Measurements from ENCODE around the gene CLTCL1.

CLTCL1 gene

DNA sequence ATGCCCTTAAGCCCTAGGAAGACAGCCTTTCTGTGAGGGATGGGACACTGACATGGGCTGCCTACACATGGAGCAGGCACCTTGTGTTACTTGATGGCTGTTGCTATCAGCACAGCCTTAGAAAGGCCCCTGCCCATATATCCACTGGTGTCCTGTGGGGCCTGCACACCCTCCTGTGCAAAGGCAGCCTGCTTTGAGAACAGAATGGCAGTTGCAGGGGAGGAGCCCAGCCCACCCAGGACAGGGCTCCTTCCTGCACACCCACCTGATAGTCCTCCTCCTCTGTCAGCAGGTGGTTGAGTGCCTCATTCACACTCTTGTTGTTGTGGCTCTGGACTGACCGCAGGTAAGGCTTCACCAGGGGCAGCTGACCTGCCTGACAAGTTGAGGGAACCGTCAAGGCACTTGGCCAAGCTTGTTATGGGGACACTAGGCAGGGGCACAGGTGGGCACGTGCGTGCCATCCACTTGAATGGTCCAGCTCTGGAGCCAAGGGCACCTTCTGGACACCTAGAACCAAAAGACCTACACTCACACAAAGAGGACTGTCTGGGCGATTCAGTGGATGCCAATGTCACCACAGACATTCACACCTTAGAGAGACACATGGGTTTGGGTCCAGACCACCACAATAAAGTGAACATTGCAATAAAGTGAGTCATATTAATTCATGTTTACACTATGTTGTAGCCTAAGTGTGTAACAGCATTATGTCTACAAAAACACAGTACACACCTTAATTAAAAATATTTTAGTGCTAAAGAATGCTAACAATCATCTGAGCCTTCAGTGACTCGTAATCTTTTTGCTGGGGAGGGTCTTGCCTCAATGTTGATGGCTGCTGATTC, 103.6 kb downstream of the CLTCL1 start:
- Histone ChIP-seq H3K79me2 (no peaks in the 10 kb centered on the region), H3K4me3 (ENCODE audit: low read depth, low read length) (no peak overlapping the region), H3K4me2 (ENCODE audit: low read length) (no peak overlapping the region), H2AFZ (no peak overlapping the region), H3K27me3 (ENCODE audit: control insufficient read depth, insufficient read depth, low read length) (no peaks in the 10 kb centered on the region), H3K4me1 (no peaks in the 10 kb centered on the region), H3K36me3 (ENCODE audit: control insufficient read depth, insufficient read depth, low read length) (no peaks in the 10 kb centered on the region), H3K27ac (no peak overlapping the region), H3K9ac (no peak overlapping the region), H3K9me3 (ENCODE audit: control insufficient read depth, low read length) (no peaks in the 10 kb centered on the region)
- TF ChIP-seq, protein P1, sequence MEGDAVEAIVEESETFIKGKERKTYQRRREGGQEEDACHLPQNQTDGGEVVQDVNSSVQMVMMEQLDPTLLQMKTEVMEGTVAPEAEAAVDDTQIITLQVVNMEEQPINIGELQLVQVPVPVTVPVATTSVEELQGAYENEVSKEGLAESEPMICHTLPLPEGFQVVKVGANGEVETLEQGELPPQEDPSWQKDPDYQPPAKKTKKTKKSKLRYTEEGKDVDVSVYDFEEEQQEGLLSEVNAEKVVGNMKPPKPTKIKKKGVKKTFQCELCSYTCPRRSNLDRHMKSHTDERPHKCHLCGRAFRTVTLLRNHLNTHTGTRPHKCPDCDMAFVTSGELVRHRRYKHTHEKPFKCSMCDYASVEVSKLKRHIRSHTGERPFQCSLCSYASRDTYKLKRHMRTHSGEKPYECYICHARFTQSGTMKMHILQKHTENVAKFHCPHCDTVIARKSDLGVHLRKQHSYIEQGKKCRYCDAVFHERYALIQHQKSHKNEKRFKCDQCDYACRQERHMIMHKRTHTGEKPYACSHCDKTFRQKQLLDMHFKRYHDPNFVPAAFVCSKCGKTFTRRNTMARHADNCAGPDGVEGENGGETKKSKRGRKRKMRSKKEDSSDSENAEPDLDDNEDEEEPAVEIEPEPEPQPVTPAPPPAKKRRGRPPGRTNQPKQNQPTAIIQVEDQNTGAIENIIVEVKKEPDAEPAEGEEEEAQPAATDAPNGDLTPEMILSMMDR (IDR thresholded peaks at IDR 0.05) = no peak

DNA sequence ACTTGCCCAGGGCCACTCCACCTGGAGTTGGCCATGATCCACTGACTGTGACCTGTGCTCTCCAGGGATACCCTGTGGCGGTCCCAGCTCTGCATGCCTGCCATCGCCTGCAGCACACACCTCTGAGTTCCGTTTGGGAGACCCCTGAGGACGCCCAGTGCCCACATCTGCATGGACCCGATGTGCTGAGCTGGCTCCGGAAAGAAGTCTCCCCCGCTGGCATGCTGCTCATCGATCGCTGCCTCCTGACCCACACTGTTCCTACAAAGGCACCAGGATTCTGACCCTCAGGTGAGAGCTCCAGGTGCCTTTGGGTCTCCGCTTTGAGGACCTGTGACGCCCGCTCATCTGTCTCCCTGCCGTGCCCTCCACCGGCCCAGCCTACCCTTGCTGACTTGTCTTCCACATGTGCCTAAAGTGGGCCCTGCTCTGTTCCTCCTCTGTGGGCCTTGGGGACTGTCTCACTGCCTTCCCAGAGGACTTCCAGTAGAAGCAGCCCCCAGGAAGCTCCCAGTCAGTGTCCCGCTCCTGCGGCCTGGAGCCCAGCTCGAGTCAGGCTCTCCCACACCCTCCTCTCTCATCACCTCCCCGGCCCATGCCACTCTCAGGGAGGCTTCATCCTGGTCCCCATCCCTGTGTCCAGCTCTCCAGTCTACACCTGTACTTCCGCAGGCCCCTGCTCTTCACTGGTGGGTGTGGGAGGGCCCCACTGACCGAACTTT, 107.1 kb downstream of the CLTCL1 start:
- Histone ChIP-seq H3K4me1 (no peaks in the 10 kb centered on the region), H3K4me3 (ENCODE audit: low read depth, low read length) (no peak overlapping the region), H3K27me3 (ENCODE audit: control insufficient read depth, insufficient read depth, low read length) (no peaks in the 10 kb centered on the region), H3K4me2 (ENCODE audit: low read length) (no peak overlapping the region), H3K27ac (no peak overlapping the region), H3K36me3 (ENCODE audit: control insufficient read depth, insufficient read depth, low read length) (no peaks in the 10 kb centered on the region), H3K9ac (no peak overlapping the region), H3K9me3 (ENCODE audit: control insufficient read depth, low read length) (no peaks in the 10 kb centered on the region), H3K79me2 (no peaks in the 10 kb centered on the region), H2AFZ (no peak overlapping the region)
- TF ChIP-seq, protein P1 (IDR thresholded peaks at IDR 0.05) = no peak

DNA sequence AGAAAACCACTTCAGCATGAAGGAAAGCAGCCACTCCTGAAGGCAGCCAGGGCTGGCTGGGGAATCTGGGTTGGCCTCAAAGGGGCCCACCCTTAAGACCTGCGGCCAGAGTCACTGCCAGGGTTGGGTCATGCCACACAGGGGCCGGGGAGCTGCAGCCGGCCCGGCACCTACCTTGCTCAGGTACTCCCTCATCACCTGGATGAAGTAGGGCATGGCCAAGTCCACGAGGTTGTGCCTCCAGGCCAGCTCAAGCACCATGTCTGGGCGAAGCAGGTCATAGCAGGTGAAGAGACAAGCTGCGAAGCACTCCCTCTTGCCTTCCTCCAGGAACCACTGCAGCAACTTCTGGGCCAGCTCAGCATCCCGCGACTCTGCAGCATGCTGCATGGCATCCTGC, 108.3 kb downstream of the CLTCL1 start:
- no peak overlapping the region for H3K27ac ChIP-seq
- H2AFZ ChIP-seq = no peak overlapping the region
- no peaks in the 10 kb centered on the region for H3K36me3 ChIP-seq (ENCODE audit: control insufficient read depth, insufficient read depth, low read length)
- no peaks in the 10 kb centered on the region for H3K79me2 ChIP-seq
- H3K9me3 ChIP-seq (ENCODE audit: control insufficient read depth, low read length) = no peaks in the 10 kb centered on the region
- H3K27me3 ChIP-seq (ENCODE audit: control insufficient read depth, insufficient read depth, low read length) = no peaks in the 10 kb centered on the region
- TF ChIP-seq, protein P1 (IDR thresholded peaks at IDR 0.05) = no peak
- no peak overlapping the region for H3K9ac ChIP-seq
- no peaks in the 10 kb centered on the region for H3K4me1 ChIP-seq
- H3K4me2 ChIP-seq (ENCODE audit: low read length) = no peak overlapping the region
- no peak overlapping the region for H3K4me3 ChIP-seq (ENCODE audit: low read depth, low read length)

DNA sequence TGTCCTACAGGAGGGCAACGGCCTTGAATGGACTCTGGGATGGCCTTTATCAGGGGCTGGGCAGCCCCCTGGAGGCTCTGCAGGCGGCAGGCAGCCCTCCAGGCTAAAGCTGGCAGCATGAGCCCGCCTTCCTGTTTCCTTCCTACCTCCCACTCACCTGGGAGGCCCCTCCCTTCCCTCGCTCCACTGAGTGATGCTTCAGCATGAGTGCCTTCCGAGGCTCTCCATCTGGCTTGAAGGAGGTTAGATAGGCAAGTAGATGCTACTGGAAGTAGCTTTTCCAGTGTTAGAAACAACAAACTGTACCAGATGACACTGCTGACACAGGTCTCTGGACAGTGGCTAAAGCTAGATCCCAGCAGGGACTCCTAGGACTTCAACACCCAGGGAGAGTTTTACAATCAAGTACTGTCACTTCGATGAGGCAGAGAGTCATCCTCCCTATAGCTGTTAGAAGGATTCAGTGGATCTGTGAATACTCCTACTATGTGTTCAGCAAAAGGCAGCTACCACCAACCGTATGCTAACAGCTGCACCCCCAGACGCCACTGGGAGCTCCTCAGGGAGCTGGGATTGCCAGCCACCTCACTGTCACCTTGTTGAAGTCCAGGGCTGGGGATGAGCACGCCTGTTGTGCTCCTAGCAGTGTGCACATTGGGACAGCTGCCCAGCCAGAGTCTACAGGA, 108.9 kb downstream of the CLTCL1 start:
- Histone ChIP-seq H2AFZ (no peak overlapping the region), H3K27ac (no peak overlapping the region), H3K9ac (no peak overlapping the region), H3K36me3 (ENCODE audit: control insufficient read depth, insufficient read depth, low read length) (no peaks in the 10 kb centered on the region), H3K79me2 (no peaks in the 10 kb centered on the region), H3K4me1 (no peaks in the 10 kb centered on the region), H3K9me3 (ENCODE audit: control insufficient read depth, low read length) (no peaks in the 10 kb centered on the region), H3K4me3 (ENCODE audit: low read depth, low read length) (no peak overlapping the region), H3K4me2 (ENCODE audit: low read length) (no peak overlapping the region), H3K27me3 (ENCODE audit: control insufficient read depth, insufficient read depth, low read length) (no peaks in the 10 kb centered on the region)
- TF ChIP-seq, protein P1 (IDR thresholded peaks at IDR 0.05) = no peak
